K562 (cell line): ENCODE results near the gene SLC22A4.

Source experiments
- CBX8 ChIP-seq: fragments of 200-600 bp; sonication (generic); IDR thresholded peaks from 2 replicates; pipeline ENCODE4 v1.6.1; 2012; ENCODE audit warnings: borderline replicate concordance, mixed run types, low read depth, mild to moderate bottlenecking, moderate library complexity, mixed read lengths, low read length, control low read depth, inconsistent platforms; ENCODE audit not compliant: poor library complexity, severe bottlenecking; ENCODE audit errors: extremely low read depth
- EZH2 ChIP-seq: IDR thresholded peaks from 2 replicates; pipeline ENCODE4 v1.6.1; 2012; ENCODE audit warnings: low read depth, mild to moderate bottlenecking, inconsistent platforms, low read length, borderline replicate concordance
- FOXM1 ChIP-seq, 2 experiments: fragments of 450-650 bp in 1 of 2; sonication (generic) in 1 of 2; formaldehyde crosslinking in 1 of 2; IDR thresholded peaks; 2 replicates each; pipeline versions ENCODE4 v1.6.1 to v1.9.0; 2017 to 2022; ENCODE audit warnings: low read depth in 2 of 2, mild to moderate bottlenecking in 2 of 2, missing genetic modification reagents in 1 of 2, moderate library complexity in 1 of 2
- HDAC2 ChIP-seq: fragments of 450-650 bp; IDR thresholded peaks from 2 replicates; pipeline ENCODE4 v1.6.1; 2016; ENCODE audit warnings: mild to moderate bottlenecking
- PHB ChIP-seq: fragments of 250-450 bp; sonication (Bioruptor Pico); IDR thresholded peaks from 2 replicates; pipeline ENCODE4 v1.5.0; 2021
- RAD51 ChIP-seq: fragments of 450-650 bp; IDR thresholded peaks from 2 replicates; pipeline ENCODE4 v1.7.1; 2016; ENCODE audit warnings: low read depth, mild to moderate bottlenecking, borderline replicate concordance
- SRF ChIP-seq, 2 experiments: fragments of 250-450, 450-650 bp in 1 of 2; sonication (Bioruptor Pico) in 1 of 2; sonication (generic) in 1 of 2; formaldehyde crosslinking; IDR thresholded peaks; 2 replicates each; pipeline versions ENCODE4 v1.5.0 to v1.5.1; 2020 to 2022; ENCODE audit warnings: mild to moderate bottlenecking in 1 of 2, missing genetic modification reagents in 1 of 2
- TAF1 ChIP-seq: IDR thresholded peaks from 2 replicates; pipeline ENCODE4 v1.6.1; 2011; ENCODE audit warnings: mild to moderate bottlenecking, low read length, moderate library complexity; ENCODE audit not compliant: insufficient read depth, control insufficient read depth, severe bottlenecking; ENCODE audit errors: extremely low read depth
- TBL1XR1 ChIP-seq, 2 experiments: IDR thresholded peaks; 2 replicates each; pipeline ENCODE4 v1.6.1; 2012; ENCODE audit warnings: improper control_type of control experiment in 2 of 2, low read length in 2 of 2, mild to moderate bottlenecking in 1 of 2
- TCF7 ChIP-seq: sonication (generic); IDR thresholded peaks from 2 replicates; pipeline ENCODE4 v1.6.1; 2016; ENCODE audit warnings: antibody characterized with exemption, borderline replicate concordance
- ZNF586 ChIP-seq: fragments of 450-650 bp; formaldehyde crosslinking; conservative IDR thresholded peaks from 2 replicates; pipeline ENCODE4 v1.4.0; 2020; ENCODE audit warnings: mild to moderate bottlenecking, moderate library complexity
- TF ChIP-seq, protein P1 (sequence below), 3 experiments: IDR thresholded peaks in 2 of 3; conservative IDR thresholded peaks in 1 of 3; 2 replicates each; pipeline ENCODE4 v1.5.1; 2011 to 2012; ENCODE audit warnings: low read length in 3 of 3, mild to moderate bottlenecking in 3 of 3, control low read depth in 2 of 3, improper control_type of control experiment in 1 of 3, inconsistent platforms in 1 of 3, low read depth in 1 of 3, mixed read lengths in 1 of 3, moderate library complexity in 1 of 3; ENCODE audit not compliant: insufficient read depth in 2 of 3

DNA sequence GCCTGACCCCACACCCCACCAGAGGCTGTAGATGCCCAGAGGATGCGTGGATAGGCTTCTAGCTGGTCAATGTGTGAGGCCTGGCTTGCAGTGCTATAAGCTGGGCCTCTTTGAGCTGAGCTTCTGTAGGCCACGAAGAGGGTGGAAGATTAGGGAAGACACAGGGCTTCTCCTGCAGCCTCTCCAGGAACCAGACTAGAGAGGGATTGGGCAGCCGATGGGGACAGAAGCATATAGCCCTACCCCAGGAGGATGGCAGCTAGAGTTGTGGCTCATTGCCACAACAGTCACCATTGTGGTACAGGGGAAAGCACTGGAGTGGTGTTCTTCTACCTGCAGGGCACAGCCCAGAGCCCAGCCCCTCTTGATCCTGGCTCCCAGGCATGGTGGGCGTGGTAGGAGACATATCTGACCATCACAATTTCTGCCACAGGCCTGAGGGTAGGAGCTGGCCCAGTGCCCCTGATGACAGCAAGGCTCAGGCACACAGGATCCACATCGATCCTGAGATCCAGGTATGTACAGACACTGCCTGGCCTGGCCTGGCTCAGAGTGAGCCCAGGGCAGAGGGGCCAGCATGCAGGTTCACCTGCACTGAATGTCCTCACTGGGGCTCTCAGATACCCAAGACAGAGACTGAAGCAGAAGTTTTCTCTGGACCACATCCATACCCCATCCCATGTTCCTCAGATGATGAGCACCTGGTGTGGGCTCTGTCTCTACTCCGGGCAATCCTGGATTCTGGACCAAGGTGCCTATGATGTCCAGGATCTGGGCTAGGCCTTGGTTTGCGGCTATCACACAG lies 28.0 kb upstream of the SLC22A4 start:
- no peak for TF ChIP-seq TBL1XR1 (IDR thresholded peaks at IDR 0.05; ENCODE audit: low read length in 2 of 2)
- TF ChIP-seq PHB (CRISPR knock-in tag), result no peak
- TF ChIP-seq, protein P1, sequence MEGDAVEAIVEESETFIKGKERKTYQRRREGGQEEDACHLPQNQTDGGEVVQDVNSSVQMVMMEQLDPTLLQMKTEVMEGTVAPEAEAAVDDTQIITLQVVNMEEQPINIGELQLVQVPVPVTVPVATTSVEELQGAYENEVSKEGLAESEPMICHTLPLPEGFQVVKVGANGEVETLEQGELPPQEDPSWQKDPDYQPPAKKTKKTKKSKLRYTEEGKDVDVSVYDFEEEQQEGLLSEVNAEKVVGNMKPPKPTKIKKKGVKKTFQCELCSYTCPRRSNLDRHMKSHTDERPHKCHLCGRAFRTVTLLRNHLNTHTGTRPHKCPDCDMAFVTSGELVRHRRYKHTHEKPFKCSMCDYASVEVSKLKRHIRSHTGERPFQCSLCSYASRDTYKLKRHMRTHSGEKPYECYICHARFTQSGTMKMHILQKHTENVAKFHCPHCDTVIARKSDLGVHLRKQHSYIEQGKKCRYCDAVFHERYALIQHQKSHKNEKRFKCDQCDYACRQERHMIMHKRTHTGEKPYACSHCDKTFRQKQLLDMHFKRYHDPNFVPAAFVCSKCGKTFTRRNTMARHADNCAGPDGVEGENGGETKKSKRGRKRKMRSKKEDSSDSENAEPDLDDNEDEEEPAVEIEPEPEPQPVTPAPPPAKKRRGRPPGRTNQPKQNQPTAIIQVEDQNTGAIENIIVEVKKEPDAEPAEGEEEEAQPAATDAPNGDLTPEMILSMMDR (IDR thresholded peaks at IDR 0.05 in 2 of 3, conservative IDR thresholded peaks at IDR 0.05 in 1 of 3; ENCODE audit: insufficient read depth in 2 of 3, low read depth in 1 of 3, low read length in 3 of 3), result no peak
- TF ChIP-seq SRF (CRISPR knock-in tag; IDR thresholded peaks at IDR 0.05), result no peak
- no peak for TF ChIP-seq TCF7
- no peak for TF ChIP-seq CBX8
- TF ChIP-seq HDAC2, result no peak
- TF ChIP-seq ZNF586 (CRISPR knock-in tag), result no peak
- no peak for TF ChIP-seq RAD51
- TF ChIP-seq EZH2, result no peak
- no peak for TF ChIP-seq TAF1
- no peak for TF ChIP-seq FOXM1 (IDR thresholded peaks at IDR 0.05; ENCODE audit: low read depth)
- no peak for TF ChIP-seq FOXM1 (CRISPR knock-in tag; IDR thresholded peaks at IDR 0.05; ENCODE audit: low read depth)
